Tibial artery (tissue), 4 donors: ENCODE results near the gene BIRC2.

Experiments used
- DNase-seq, 2 donors: peaks; one replicate each; pipeline ENCODE4 v3.0.0-alpha.2; 2019
- H3K27ac ChIP-seq, 2 donors: fragments of 200-600 bp; sonication (generic) in 1 of 2; 1 replicate in 1 of 2; 2 replicates in 1 of 2; pipeline ENCODE4 v1.5.1; 2018 to 2019; ENCODE audit warnings: mild to moderate bottlenecking in 1 of 2
- H3K27me3 ChIP-seq, 2 donors: fragments of 200-600 bp; sonication (generic) in 1 of 2; one replicate each; pipeline versions ENCODE4 v1.5.1 to v1.6.0; 2016 to 2019
- H3K36me3 ChIP-seq, 3 donors: fragments of 200-600 bp; sonication (generic) in 2 of 3; one replicate each; pipeline ENCODE4 v1.5.1; 2016 to 2019; ENCODE audit warnings: mild to moderate bottlenecking in 2 of 3
- H3K4me1 ChIP-seq, 4 donors: fragments of 200-600 bp; sonication (generic) in 2 of 4; 1 replicate in 3 of 4; 2 replicates in 1 of 4; pipeline ENCODE4 v1.5.1; 2016 to 2019
- H3K4me3 ChIP-seq, 2 donors: fragments of 200-600 bp; sonication (generic) in 1 of 2; 1 replicate in 1 of 2; 2 replicates in 1 of 2; pipeline ENCODE4 v1.5.1; 2018 to 2019; ENCODE audit warnings: mild to moderate bottlenecking in 2 of 2
- H3K9me3 ChIP-seq, 3 donors: fragments of 200-600 bp; sonication (generic) in 1 of 3; one replicate each; pipeline ENCODE4 v1.5.1; 2016 to 2019
- CTCF ChIP-seq, 2 experiments: fragments of 200-600 bp in 1 of 2; fragments of 450-650 bp in 1 of 2; IDR thresholded peaks; one replicate each; pipeline ENCODE4 v1.5.1; 2017 to 2019; ENCODE audit warnings: antibody characterized with exemption in 2 of 2, mild to moderate bottlenecking in 1 of 2, moderate library complexity in 1 of 2
- intact Hi-C: fragments of 100-400 bp; cut with DNase I; formaldehyde crosslinking; loops from one replicate; pipeline ENCODE4 v1.15.0; 2023; ENCODE audit warnings: low total_unique reads

The BIRC2 gene

GRCh38 chr11:102313238-102313940 is 33.6 kb upstream of the BIRC2 start:
- DNase-seq: no peak
- H3K9me3 ChIP-seq: no peaks in the 10 kb centered on the region
- TF ChIP-seq CTCF (IDR thresholded peaks at IDR 0.05): no peak
- H3K27ac ChIP-seq: peak overlapping the region; percentile 75 to 80
- H3K36me3 ChIP-seq: no peaks in the 10 kb centered on the region
- H3K4me3 ChIP-seq: peak overlapping the region; percentile 35 to 38
- intact Hi-C loops: no loop called here
- H3K27me3 ChIP-seq: no peaks in the 10 kb centered on the region
- H3K4me1 ChIP-seq: peaks cover 0 to 30% (median 9%) of the 10 kb centered on the region in 4 donors

GRCh38 chr11:102314784-102315183 is 32.2 kb upstream of the BIRC2 start:
- no peak for TF ChIP-seq CTCF (IDR thresholded peaks at IDR 0.05)
- Histone ChIP-seq H3K27me3 (no peaks in the 10 kb centered on the region), H3K27ac (no peak overlapping the region), H3K4me1 (peaks cover 0 to 32% (median 12%) of the 10 kb centered on the region in 4 donors), H3K36me3 (no peaks in the 10 kb centered on the region), H3K9me3 (no peaks in the 10 kb centered on the region), H3K4me3 (no peak overlapping the region)
- no peak for DNase-seq
- intact Hi-C loops: no loop called here

GRCh38 chr11:102316346-102316904 is 30.6 kb upstream of the BIRC2 start:
- no peaks in the 10 kb centered on the region for H3K27me3 ChIP-seq
- peak overlapping the region; percentile 61 to 62 for H3K4me3 ChIP-seq
- TF ChIP-seq CTCF (IDR thresholded peaks at IDR 0.05): no peak
- H3K36me3 ChIP-seq: no peaks in the 10 kb centered on the region
- DNase-seq: no peak
- H3K27ac ChIP-seq: peak overlapping the region; percentile 63 to 68
- intact Hi-C loops: no loop called here
- peaks cover 0 to 37% (median 12%) of the 10 kb centered on the region in 4 donors for H3K4me1 ChIP-seq
- H3K9me3 ChIP-seq: no peaks in the 10 kb centered on the region

- Histone ChIP-seq H3K4me1 (peaks cover 0 to 37% (median 12%) of the 10 kb centered on the region in 4 donors), H3K27ac (peak within 1 kb of the TSS; percentile 63 to 68), H3K27me3 (no peaks in the 10 kb centered on the region), H3K9me3 (no peaks in the 10 kb centered on the region), H3K4me3 (peak within 1 kb of the TSS; percentile 61 to 62), H3K36me3 (no peaks in the 10 kb centered on the region)
- intact Hi-C loops: no loop called here
- DNase-seq: peak; percentile 86 to 90
- peak; percentile 37 to 53 for TF ChIP-seq CTCF (IDR thresholded peaks at IDR 0.05)
These were observed 29.8 kb upstream of the BIRC2 start, which contains the start of gene BIRC3 for GRCh38 chr11:102317099-102317767. BIRC3 (plus strand) TSS chr11:102317484; CDS start chr11:102324510, 7,026 bp downstream.

- intact Hi-C loops: no loop called here
- TF ChIP-seq CTCF (IDR thresholded peaks at IDR 0.05): no peak
These were observed 29.3 kb upstream of the BIRC2 start for GRCh38 chr11:102317768-102318103.

More at GRCh38 chr11:102317768-102318103, 29.3 kb upstream of the BIRC2 start:
- Histone ChIP-seq H3K27me3 (no peaks in the 10 kb centered on the region), H3K4me3 (peak overlapping the region; percentile 61 to 62), H3K4me1 (peaks cover 0 to 37% (median 12%) of the 10 kb centered on the region in 4 donors), H3K9me3 (no peaks in the 10 kb centered on the region), H3K36me3 (no peaks in the 10 kb centered on the region), H3K27ac (peak overlapping the region; percentile 63 to 68)
- no peak for DNase-seq
